Mesendoderm (in vitro differentiated cells): ENCODE measurements around the gene AFAP1L1.

Experiments used
- DNase-seq: peaks from one replicate; pipeline ENCODE4 v3.0.0; 2013
- H2AK5ac ChIP-seq: 2 replicates; pipeline ENCODE4 v1.6.1; 2013; ENCODE audit warnings: low read length, inconsistent platforms
- H2BK120ac ChIP-seq: 2 replicates; pipeline ENCODE4 v1.6.1; 2013; ENCODE audit warnings: low read depth, mild to moderate bottlenecking, low read length, moderate library complexity, mixed read lengths
- H2BK15ac ChIP-seq: replicated peaks from 2 replicates; pipeline ENCODE4 v1.6.1; 2013; ENCODE audit warnings: low read depth, mild to moderate bottlenecking, moderate library complexity
- H2BK5ac ChIP-seq: 2 replicates; pipeline ENCODE4 v1.6.1; 2013; ENCODE audit warnings: low read length, inconsistent platforms
- H3K18ac ChIP-seq: 2 replicates; pipeline ENCODE4 v1.6.1; 2013; ENCODE audit warnings: mild to moderate bottlenecking, low read length, mixed read lengths
- H3K23ac ChIP-seq: one replicate; pipeline ENCODE4 v1.6.1; 2013; ENCODE audit warnings: low read length
- H3K27ac ChIP-seq: 2 replicates; pipeline ENCODE4 v1.5.1; 2013; ENCODE audit warnings: low read depth, mild to moderate bottlenecking, inconsistent platforms, low read length, moderate library complexity
- H3K27me3 ChIP-seq: 2 replicates; pipeline ENCODE4 v1.6.1; 2013; ENCODE audit warnings: low read length, control low read depth, mild to moderate bottlenecking, inconsistent platforms; ENCODE audit not compliant: insufficient read depth, poor library complexity
- H3K36me3 ChIP-seq: 2 replicates; pipeline ENCODE4 v1.6.1; 2013; ENCODE audit warnings: low read length, inconsistent platforms; ENCODE audit not compliant: control insufficient read depth, insufficient read depth
- H3K4ac ChIP-seq: one replicate; pipeline ENCODE4 v1.6.1; 2013; ENCODE audit warnings: low read depth, mild to moderate bottlenecking, low read length, moderate library complexity
- H3K4me1 ChIP-seq: 2 replicates; pipeline ENCODE4 v1.6.1; 2013; ENCODE audit warnings: low read depth, low read length, inconsistent platforms; ENCODE audit not compliant: control insufficient read depth
- H3K4me2 ChIP-seq: 2 replicates; pipeline ENCODE4 v1.6.1; 2013; ENCODE audit warnings: low read length
- H3K4me3 ChIP-seq: 2 replicates; pipeline ENCODE4 v1.5.1; 2013; ENCODE audit warnings: mild to moderate bottlenecking, low read length
- H3K56ac ChIP-seq: one replicate; pipeline ENCODE4 v1.6.1; 2013; ENCODE audit warnings: low read length
- H3K79me1 ChIP-seq: 2 replicates; pipeline ENCODE4 v1.6.1; 2013; ENCODE audit warnings: low read length, inconsistent platforms
- H3K79me2 ChIP-seq: 2 replicates; pipeline ENCODE4 v1.6.1; 2013; ENCODE audit warnings: mild to moderate bottlenecking, low read length; ENCODE audit not compliant: control insufficient read depth, insufficient read depth
- H3K9ac ChIP-seq: 2 replicates; pipeline ENCODE4 v1.6.1; 2013; ENCODE audit warnings: low read length, inconsistent platforms
- H4K5ac ChIP-seq: one replicate; pipeline ENCODE4 v1.6.1; 2013; ENCODE audit warnings: low read length
- H4K8ac ChIP-seq: one replicate; pipeline ENCODE4 v1.6.1; 2013; ENCODE audit warnings: low read depth, mild to moderate bottlenecking, control low read depth, low read length, moderate library complexity
- WGBS: extraction: QIAGEN DNeasy Blood & Tissue Kit; methylation state at CpG from one replicate; pipeline ENCODE4 v1.1.7; 2013; ENCODE audit warnings: low lambda C conversion rate, missing lambda C conversion rate; ENCODE audit not compliant: insufficient coverage; ENCODE audit errors: extremely low coverage; 5-methylcytosine and 5-hydroxymethylcytosine counted together

The AFAP1L1 gene

DNA sequence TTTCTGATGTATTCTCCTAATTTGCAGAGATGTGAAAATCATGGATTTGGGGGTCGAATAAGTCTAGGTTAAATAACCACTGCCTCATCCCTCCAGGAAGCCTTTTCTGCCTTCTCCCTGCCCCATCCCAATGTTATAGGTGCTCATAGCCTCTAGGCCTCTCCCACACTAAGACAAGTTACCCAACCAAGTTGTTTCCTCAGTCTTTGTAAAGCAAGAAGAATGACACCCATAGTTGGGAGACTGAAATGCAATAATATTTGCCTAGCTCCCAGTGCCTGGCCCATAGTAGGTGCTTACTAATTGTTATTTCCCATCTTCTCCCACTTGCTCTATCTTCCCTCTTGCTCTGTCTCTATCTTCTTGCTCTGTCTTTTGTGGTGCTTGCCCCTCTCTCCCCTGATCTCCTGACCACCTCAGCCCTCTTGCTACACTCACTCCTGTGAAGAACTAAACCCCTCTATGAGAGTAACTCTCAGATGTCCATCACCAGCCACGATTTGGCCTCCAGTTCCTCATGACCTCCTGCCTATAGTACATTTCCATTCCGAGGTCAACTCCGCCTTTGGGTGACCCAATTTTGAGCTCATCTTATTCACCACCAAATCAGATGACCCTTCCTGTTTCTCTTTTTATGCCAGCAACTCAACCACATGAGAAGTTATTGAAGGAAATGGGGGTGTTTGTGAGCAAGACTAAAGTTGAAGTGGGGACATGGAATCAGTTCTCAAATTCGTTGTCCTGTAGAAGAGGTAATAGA is 7.0 kb downstream of the AFAP1L1 start:
- H3K9ac ChIP-seq, result no peak overlapping the region
- H4K5ac ChIP-seq, result no peak overlapping the region
- WGBS, result no CpG with 5 or more reads among the region's 5 CpGs
- H3K56ac ChIP-seq, result no peak overlapping the region
- no peaks in the 10 kb centered on the region for H3K79me1 ChIP-seq
- H3K4me3 ChIP-seq, result no peak overlapping the region
- no peaks in the 10 kb centered on the region for H3K36me3 ChIP-seq
- no peak overlapping the region for H3K18ac ChIP-seq
- no peak overlapping the region for H2BK5ac ChIP-seq
- H2AK5ac ChIP-seq, result no peak overlapping the region
- H2BK15ac ChIP-seq, result no peak overlapping the region
- H3K79me2 ChIP-seq, result no peaks in the 10 kb centered on the region
- H3K27me3 ChIP-seq, result no peaks in the 10 kb centered on the region
- no peak overlapping the region for H4K8ac ChIP-seq
- no peak for DNase-seq
- H3K4me1 ChIP-seq, result no peaks in the 10 kb centered on the region
- H2BK120ac ChIP-seq, result no peak overlapping the region
- no peak overlapping the region for H3K27ac ChIP-seq
- no peak overlapping the region for H3K4me2 ChIP-seq
- H3K23ac ChIP-seq, result no peak overlapping the region
- no peak overlapping the region for H3K4ac ChIP-seq

DNA sequence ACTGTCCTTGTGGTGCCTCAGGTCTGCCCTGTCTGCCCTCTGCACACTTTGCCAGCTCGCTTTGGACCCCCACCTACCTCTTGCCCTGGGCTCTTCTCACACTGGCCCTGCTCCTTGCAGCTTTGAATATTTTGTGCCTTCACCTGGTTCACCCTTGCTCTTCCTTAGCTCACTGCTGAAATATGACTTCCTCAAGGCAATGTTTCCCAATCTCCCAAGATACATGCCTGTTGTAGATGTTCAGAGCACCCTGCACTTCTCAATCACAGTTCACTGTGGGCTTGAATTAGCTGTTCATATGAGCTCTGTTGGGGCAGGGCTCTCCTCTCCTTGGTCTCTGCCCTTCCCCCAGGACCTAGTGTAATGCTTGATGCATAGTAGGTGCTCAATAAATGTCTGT is 8.0 kb downstream of the AFAP1L1 start:
- no peak overlapping the region for H2BK120ac ChIP-seq
- H3K79me1 ChIP-seq, result no peaks in the 10 kb centered on the region
- H3K27me3 ChIP-seq, result no peaks in the 10 kb centered on the region
- no peak overlapping the region for H3K9ac ChIP-seq
- H3K27ac ChIP-seq, result no peak overlapping the region
- no peaks in the 10 kb centered on the region for H3K4me1 ChIP-seq
- H3K23ac ChIP-seq, result no peak overlapping the region
- H2BK5ac ChIP-seq, result no peak overlapping the region
- no peak overlapping the region for H4K5ac ChIP-seq
- DNase-seq, result no peak
- no peak overlapping the region for H2AK5ac ChIP-seq
- WGBS, result no CpG with 5 or more reads among the region's 1 CpG
- H3K4me3 ChIP-seq, result no peak overlapping the region
- H3K79me2 ChIP-seq, result no peaks in the 10 kb centered on the region
- no peak overlapping the region for H2BK15ac ChIP-seq
- H3K18ac ChIP-seq, result no peak overlapping the region
- no peak overlapping the region for H4K8ac ChIP-seq
- H3K4ac ChIP-seq, result no peak overlapping the region
- H3K4me2 ChIP-seq, result no peak overlapping the region
- no peaks in the 10 kb centered on the region for H3K36me3 ChIP-seq
- H3K56ac ChIP-seq, result no peak overlapping the region

DNA sequence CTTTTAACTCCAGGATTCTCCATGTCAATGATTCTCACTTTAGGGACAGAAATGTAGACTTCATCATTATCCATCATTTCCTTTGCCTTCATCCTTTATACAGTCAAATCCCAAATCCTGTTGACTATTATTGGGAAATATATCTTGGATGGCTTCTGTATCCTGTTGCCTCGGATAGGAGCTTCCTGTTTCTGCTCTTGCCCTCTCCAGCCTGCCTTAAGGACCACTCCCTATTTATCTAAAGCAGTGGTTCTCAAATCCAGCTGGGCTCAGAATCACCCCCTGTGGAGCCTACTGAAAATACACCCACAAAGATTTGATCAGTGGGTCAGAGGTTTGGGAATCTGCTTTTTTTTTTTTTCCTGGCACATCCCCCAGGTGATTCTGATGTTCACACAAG is 8.5 kb downstream of the AFAP1L1 start:
- H2BK5ac ChIP-seq, result no peak overlapping the region
- H4K8ac ChIP-seq, result no peak overlapping the region
- DNase-seq, result no peak
- no peak overlapping the region for H3K4me2 ChIP-seq
- no peak overlapping the region for H2BK120ac ChIP-seq
- no peak overlapping the region for H4K5ac ChIP-seq
- no peaks in the 10 kb centered on the region for H3K79me1 ChIP-seq
- H3K27ac ChIP-seq, result no peak overlapping the region
- no peaks in the 10 kb centered on the region for H3K36me3 ChIP-seq
- no peak overlapping the region for H2AK5ac ChIP-seq
- no peak overlapping the region for H3K56ac ChIP-seq
- no peak overlapping the region for H3K18ac ChIP-seq
- no peak overlapping the region for H3K4ac ChIP-seq
- no peaks in the 10 kb centered on the region for H3K27me3 ChIP-seq
- H3K9ac ChIP-seq, result no peak overlapping the region
- no peak overlapping the region for H3K4me3 ChIP-seq
- no peaks in the 10 kb centered on the region for H3K79me2 ChIP-seq
- H2BK15ac ChIP-seq, result no peak overlapping the region
- H3K23ac ChIP-seq, result no peak overlapping the region
- no CpG with 5 or more reads among the region's 1 CpG for WGBS
- no peaks in the 10 kb centered on the region for H3K4me1 ChIP-seq

DNA sequence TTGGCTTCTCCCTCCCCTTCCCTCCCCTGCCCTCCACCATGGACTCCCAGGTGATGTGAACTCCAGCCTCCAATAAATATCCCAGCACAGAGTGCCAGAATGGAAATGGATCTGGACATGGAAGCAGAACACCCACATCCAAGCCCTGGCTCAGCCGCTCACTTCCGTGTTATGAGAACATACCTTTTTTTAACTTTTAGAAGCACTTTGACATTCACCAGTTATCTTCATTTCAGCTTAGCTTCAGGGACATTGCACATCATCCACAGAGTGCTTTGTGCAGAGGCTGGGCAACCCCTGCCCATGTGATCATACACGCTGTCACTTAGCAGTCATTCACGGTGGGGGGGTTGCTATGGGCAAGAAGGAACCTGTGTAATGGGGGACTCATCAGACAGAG is 9.1 kb downstream of the AFAP1L1 start:
- no CpG with 5 or more reads among the region's 4 CpGs for WGBS
- no peak overlapping the region for H3K9ac ChIP-seq
- H3K79me2 ChIP-seq, result no peaks in the 10 kb centered on the region
- H4K8ac ChIP-seq, result no peak overlapping the region
- DNase-seq, result no peak
- H2AK5ac ChIP-seq, result no peak overlapping the region
- H3K23ac ChIP-seq, result no peak overlapping the region
- no peak overlapping the region for H4K5ac ChIP-seq
- no peak overlapping the region for H2BK5ac ChIP-seq
- H3K4ac ChIP-seq, result no peak overlapping the region
- H3K4me1 ChIP-seq, result no peaks in the 10 kb centered on the region
- H3K4me3 ChIP-seq, result no peak overlapping the region
- H3K79me1 ChIP-seq, result no peaks in the 10 kb centered on the region
- H3K56ac ChIP-seq, result no peak overlapping the region
- H2BK15ac ChIP-seq, result no peak overlapping the region
- no peak overlapping the region for H2BK120ac ChIP-seq
- H3K36me3 ChIP-seq, result no peaks in the 10 kb centered on the region
- H3K18ac ChIP-seq, result no peak overlapping the region
- H3K27me3 ChIP-seq, result no peaks in the 10 kb centered on the region
- H3K4me2 ChIP-seq, result no peak overlapping the region
- H3K27ac ChIP-seq, result no peak overlapping the region

DNA sequence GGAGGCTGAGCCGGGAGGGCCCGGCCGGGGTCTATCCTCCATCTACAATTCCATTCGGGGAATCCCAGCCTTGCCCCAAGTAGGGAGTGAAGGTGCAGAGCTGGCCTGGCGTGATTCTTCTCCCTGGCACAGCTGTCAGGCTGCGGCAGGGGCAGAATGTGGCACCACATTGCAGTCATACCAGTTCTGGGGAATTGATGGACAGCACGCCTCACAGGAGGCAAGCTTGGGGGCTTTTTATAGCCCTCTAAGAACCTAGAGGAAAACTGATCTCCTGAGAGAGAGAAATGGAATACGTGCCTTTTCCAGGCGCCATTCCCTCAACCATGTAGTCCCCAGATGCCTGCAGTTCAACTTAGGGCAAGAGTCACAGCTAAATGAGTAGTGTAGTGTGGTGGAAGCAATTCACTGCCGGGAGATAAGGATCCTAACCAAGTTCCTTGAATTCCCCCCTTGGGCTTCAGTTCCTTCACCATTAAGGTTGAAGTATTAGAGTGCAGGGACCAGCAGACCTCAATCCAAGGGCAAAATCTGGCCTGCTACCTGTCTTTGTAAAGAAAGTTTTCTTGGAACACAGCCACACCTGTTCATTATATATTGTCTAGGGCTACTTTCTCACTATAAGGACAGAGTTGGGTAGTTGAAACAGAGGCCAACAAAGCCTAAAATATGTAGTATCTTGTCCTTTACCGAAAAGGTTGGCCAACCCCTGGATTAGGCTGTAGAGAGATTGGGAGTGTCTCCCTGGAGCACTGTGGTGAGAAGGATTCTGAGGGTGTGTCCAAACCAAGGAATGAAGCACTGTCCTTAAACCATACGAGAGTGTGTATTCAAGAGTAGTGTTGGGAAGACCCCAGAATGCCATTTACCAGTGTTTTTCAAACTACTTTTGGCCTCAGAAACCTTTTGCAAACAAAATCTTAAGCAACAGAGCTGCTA is 10.6 kb downstream of the AFAP1L1 start:
- no peak overlapping the region for H2BK15ac ChIP-seq
- H3K4me1 ChIP-seq, result no peaks in the 10 kb centered on the region
- H2BK5ac ChIP-seq, result no peak overlapping the region
- no peak overlapping the region for H2AK5ac ChIP-seq
- no peak overlapping the region for H4K8ac ChIP-seq
- H2BK120ac ChIP-seq, result no peak overlapping the region
- no peak overlapping the region for H3K56ac ChIP-seq
- no peaks in the 10 kb centered on the region for H3K79me2 ChIP-seq
- no peak overlapping the region for H3K4ac ChIP-seq
- DNase-seq, result no peak
- H3K18ac ChIP-seq, result no peak overlapping the region
- WGBS, result no CpG with 5 or more reads among the region's 12 CpGs
- no peak overlapping the region for H3K27ac ChIP-seq
- no peak overlapping the region for H3K4me3 ChIP-seq
- no peaks in the 10 kb centered on the region for H3K79me1 ChIP-seq
- H3K27me3 ChIP-seq, result no peaks in the 10 kb centered on the region
- H3K9ac ChIP-seq, result no peak overlapping the region
- no peak overlapping the region for H3K4me2 ChIP-seq
- no peak overlapping the region for H4K5ac ChIP-seq
- H3K36me3 ChIP-seq, result no peaks in the 10 kb centered on the region
- H3K23ac ChIP-seq, result no peak overlapping the region
